K562 (cell line): Measurements from ENCODE around the gene USP11. TPM values are rescaled to one million over a fixed set of nuclear protein-coding genes. Genes with fewer than 3 reads are reported as not detected.

Experiments
- ATAC-seq: fragments of 200-7000 bp; cut with Tn5 transposase; 3 replicates; pipeline ENCODE4 v1.9.1; 2020; ENCODE audit warnings: moderate library complexity
- BruUV-seq: library from RNA; stranded (reverse); fragments of 400-500 nt; replicated peaks from 2 replicates; lab custom pipeline; 2021; lab: Mats Ljungman, UMichigan
- CTCF ChIA-PET: fragments of 300-600 bp; formaldehyde crosslinking; extraction: SDS; loops from one replicate; lab custom pipeline; 2021; ENCODE audit warnings: low intra/inter-chr PET ratio; lab: Yijun Ruan, JAX
- POLR2A ChIA-PET: fragments of 300-600, 350-650 bp; sonication (Branson Sonifier 250); formaldehyde crosslinking; extraction: SDS; loops from one replicate; lab custom pipeline; 2021; ENCODE audit warnings: antibody characterized with exemption, inconsistent platforms; lab: Yijun Ruan, JAX
- DNase-seq, 4 experiments: peaks; one replicate each; pipeline versions ENCODE4 v3.0.0 to v3.0.0-alpha.2; 2011 to 2018; ENCODE audit warnings: low spot score in 3 of 4, mixed read lengths in 3 of 4; ENCODE audit errors: extremely low read depth in 1 of 4
- FAIRE-seq: peaks from 2 replicates; lab custom pipeline; 2011; peaks lifted over from hg19 to GRCh38; lab: Jason Lieb, UNC
- H2AFZ ChIP-seq: 2 replicates; pipeline ENCODE4 v1.6.0; 2011; ENCODE audit warnings: low read depth, low read length, control low read depth, inconsistent platforms
- H3K27ac ChIP-seq: fragments of 200-600 bp; 3 replicates; pipeline ENCODE4 v1.8.0; 2011; ENCODE audit warnings: low read depth, mild to moderate bottlenecking, control low read depth, inconsistent platforms, low read length, moderate library complexity, mixed read lengths; ENCODE audit errors: extremely low read depth
- H3K27me3 ChIP-seq, 2 experiments: fragments of 300-600 bp in 1 of 2; 2 replicates in 1 of 2; 3 replicates in 1 of 2; pipeline versions ENCODE4 v1.6.0 to v1.8.0; 2011; ENCODE audit warnings: inconsistent platforms in 2 of 2, low read length in 2 of 2, mild to moderate bottlenecking in 1 of 2, mixed read lengths in 1 of 2, moderate library complexity in 1 of 2; ENCODE audit not compliant: control insufficient read depth in 2 of 2, insufficient read depth in 2 of 2
- H3K36me3 ChIP-seq: fragments of 300-600 bp; 3 replicates; pipeline ENCODE4 v1.8.0; 2011; ENCODE audit warnings: mild to moderate bottlenecking, low read length, inconsistent platforms; ENCODE audit not compliant: control insufficient read depth, insufficient read depth
- H3K4me1 ChIP-seq, 2 experiments: fragments of 200-600 bp in 1 of 2; replicated peaks in 1 of 2; 2 replicates in 1 of 2; 3 replicates in 1 of 2; pipeline versions ENCODE4 v1.5.1 to v1.8.0; 2011; ENCODE audit warnings: inconsistent platforms in 2 of 2, low read length in 2 of 2, mild to moderate bottlenecking in 1 of 2, mixed read lengths in 1 of 2, moderate library complexity in 1 of 2; ENCODE audit not compliant: control insufficient read depth in 2 of 2, insufficient read depth in 2 of 2
- H3K4me2 ChIP-seq: 2 replicates; pipeline ENCODE4 v1.6.1; 2011; ENCODE audit warnings: low read length, control low read depth, inconsistent platforms, mixed read lengths; ENCODE audit not compliant: insufficient read depth
- H3K4me3 ChIP-seq: fragments of 200-600 bp; sonication (generic), shearing (Covaris generic); 2 replicates; pipeline ENCODE4 v1.5.1; 2016; ENCODE audit warnings: control low read depth, inconsistent platforms
- H3K79me2 ChIP-seq: fragments of 200-600 bp; 3 replicates; pipeline ENCODE4 v1.8.0; 2011; ENCODE audit warnings: low read length, inconsistent platforms; ENCODE audit not compliant: control insufficient read depth, insufficient read depth
- H3K9ac ChIP-seq, 2 experiments: 2 replicates each; pipeline versions ENCODE4 v1.6.0 to v1.6.1; 2011; ENCODE audit warnings: low read depth in 2 of 2, low read length in 2 of 2, control low read depth in 1 of 2, inconsistent platforms in 1 of 2, mild to moderate bottlenecking in 1 of 2, mixed read lengths in 1 of 2; ENCODE audit not compliant: insufficient read depth in 1 of 2
- H3K9me1 ChIP-seq: one replicate; pipeline ENCODE4 v1.6.0; 2011; ENCODE audit warnings: inconsistent platforms, mild to moderate bottlenecking, low read length, moderate library complexity; ENCODE audit not compliant: control insufficient read depth, insufficient read depth
- H3K9me3 ChIP-seq: replicated peaks from 2 replicates; pipeline ENCODE4 v1.5.1; 2011; ENCODE audit warnings: low read depth, low read length, inconsistent platforms; ENCODE audit not compliant: control insufficient read depth, insufficient read depth
- H4K20me1 ChIP-seq: replicated peaks from 2 replicates; pipeline ENCODE4 v1.6.1; 2011; ENCODE audit warnings: low read length, inconsistent platforms, mixed read lengths; ENCODE audit not compliant: control insufficient read depth, insufficient read depth
- CLOCK ChIP-seq: fragments of 250-450 bp; sonication (Bioruptor Pico); IDR thresholded peaks from 2 replicates; pipeline ENCODE4 v1.4.0; 2020; ENCODE audit warnings: mild to moderate bottlenecking, moderate library complexity, borderline replicate concordance
- E2F8 ChIP-seq: fragments of 450-650 bp; IDR thresholded peaks from 2 replicates; pipeline ENCODE4 v1.7.1; 2018; ENCODE audit warnings: mild to moderate bottlenecking, low read depth; ENCODE audit not compliant: partially characterized antibody
- ZNF263 ChIP-seq: sonication (generic); formaldehyde crosslinking; IDR thresholded peaks from 2 replicates; pipeline ENCODE4 v1.8.0; 2022; ENCODE audit warnings: mild to moderate bottlenecking, missing genetic modification reagents, borderline replicate concordance
- ZNF407 ChIP-seq: fragments of 450-650 bp; IDR thresholded peaks from 2 replicates; pipeline ENCODE4 v1.6.1; 2016; ENCODE audit warnings: low read depth
- ZNF431 ChIP-seq: sonication (generic); formaldehyde crosslinking; IDR thresholded peaks from 2 replicates; pipeline ENCODE4 v1.8.0; 2022; ENCODE audit warnings: mild to moderate bottlenecking, missing genetic modification reagents
- WGBS: fragments of 100-300 bp; shearing (Covaris generic); methylation state at CpG from one replicate; pipeline ENCODE4 v1.1.6; 2016; ENCODE audit warnings: low coverage, mixed read lengths; ENCODE audit not compliant: insufficient coverage; ENCODE audit errors: missing lambda C conversion rate; 5-methylcytosine and 5-hydroxymethylcytosine counted together
- in situ Hi-C: fragments of 300-500 bp; cut with MboI; formaldehyde crosslinking; loops from 4 replicates; pipeline ENCODE4 v1.15.0; 2018; ENCODE audit warnings: inconsistent platforms, mixed read lengths
- intact Hi-C: fragments of 100-400 bp; cut with micrococcal nuclease; formaldehyde crosslinking; loops from 2 replicates; pipeline ENCODE4 v1.14.2; 2022
- polyA plus RNA-seq, 8 experiments: library from polyadenylated mRNA; depleted of rRNA in 4 of 8; stranded (reverse) in 5 of 8; unstranded in 3 of 8; fragments of >200 nt; fragmentation: Nextera tagmentation in 2 of 8; fragmentation: Illumina TruSeq in 1 of 8; extraction: Ambion mirVana in 2 of 8; extraction: Trizol in 1 of 8; gene quantifications; 2 replicates each; pipeline versions ENCODE4 v1.2.1 to v1.2.3, GENCODE V29; 2011 to 2014; ENCODE audit warnings: inconsistent platforms in 1 of 8, missing spikeins in 1 of 8
- total RNA-seq, 7 experiments: library from RNA; depleted of rRNA in 6 of 7; stranded (reverse); fragments of >200 nt in 6 of 7; fragmentation: Illumina TruSeq in 2 of 7; extraction: Trizol in 2 of 7; gene quantifications; 2 replicates each; pipeline versions ENCODE4 v1.2.1 to v1.2.3, GENCODE V29; 2011 to 2021; ENCODE audit warnings: low replicate concordance in 1 of 7

The USP11 gene
- total and polyA plus RNA-seq, 9 of the 15 experiments (the other 6 are each of a cell fraction or from before 2014, with no cell fraction given) = 2.5 to 29.0 (median 11.7) TPM

GRCh38 chrX:47184486-47184885 is 48.3 kb upstream of the USP11 start:
- intact Hi-C loops = no loop called here
- no peak for FAIRE-seq
- TF ChIP-seq ZNF407 (no peak), E2F8 (no peak), ZNF263 (CRISPR knock-in tag) (no peak), ZNF431 (no peak), CLOCK (no peak)

More at GRCh38 chrX:47184486-47184885, 48.3 kb upstream of the USP11 start:
- no peak for DNase-seq
- no peak overlapping the region for H3K27ac ChIP-seq
- no peaks in the 10 kb centered on the region for H3K9me1 ChIP-seq
- H4K20me1 ChIP-seq = no peaks in the 10 kb centered on the region
- no peak overlapping the region for H2AFZ ChIP-seq
- no peaks in the 10 kb centered on the region for H3K27me3 ChIP-seq
- H3K4me3 ChIP-seq = no peak overlapping the region
- whole genome bisulfite sequencing = 100% methylated on average over 3 of the region's 4 CpGs
- H3K36me3 ChIP-seq = peaks cover 59% of the 10 kb centered on the region; the same call in 2 of the 3 replicates
- POLR2A ChIA-PET = no interaction called here
- ATAC-seq = no peak
- no peak overlapping the region for H3K4me2 ChIP-seq
- CTCF ChIA-PET = no interaction called here
- no peaks in the 10 kb centered on the region for H3K9me3 ChIP-seq
- peaks cover 0 to 4% of the 10 kb centered on the region in 2 experiments; a peak in 2 of 5 replicates for H3K4me1 ChIP-seq
- no peak overlapping the region for H3K9ac ChIP-seq
- no peaks in the 10 kb centered on the region for H3K79me2 ChIP-seq
- no TSS peak for BruUV-seq
- in situ Hi-C loops = no loop called here
